HG02943 (cell line): ENCODE results near the gene L3MBTL3.

Source experiments
- ATAC-seq: cut with Tn5 transposase; IDR thresholded peaks from one replicate; pipeline ENCODE4 v1.9.1; 2021; ENCODE audit warnings: mild to moderate bottlenecking, low read depth, moderate library complexity; ENCODE audit not compliant: unreplicated experiment

Gene L3MBTL3

GRCh38 chr6:130018292-130018743 is at the start of gene L3MBTL3:
Gene L3MBTL3, plus strand, starts transcription at chr6:130018581. Its CDS starts 24,119 bp downstream, at chr6:130042700.
- peak; percentile 68 for ATAC-seq

GRCh38 chr6:129969064-129969463 is 49.3 kb upstream of the L3MBTL3 start:
- no peak for ATAC-seq

GRCh38 chr6:129976110-129976509 is 42.3 kb upstream of the L3MBTL3 start:
- ATAC-seq, result no peak

GRCh38 chr6:129978148-129978916 is 40.0 kb upstream of the L3MBTL3 start:
- ATAC-seq, result no peak

GRCh38 chr6:129980821-129981220 is 37.6 kb upstream of the L3MBTL3 start:
- no peak for ATAC-seq

GRCh38 chr6:129981598-129981997 is 36.8 kb upstream of the L3MBTL3 start:
- ATAC-seq, result no peak

- ATAC-seq, result no peak
These were observed 29.0 kb upstream of the L3MBTL3 start for GRCh38 chr6:129989396-129989795.

GRCh38 chr6:129992881-129993280 is 25.5 kb upstream of the L3MBTL3 start:
- no peak for ATAC-seq

GRCh38 chr6:129994410-129994809 is 24.0 kb upstream of the L3MBTL3 start:
- no peak for ATAC-seq

- no peak for ATAC-seq
These were observed 22.0 kb upstream of the L3MBTL3 start for GRCh38 chr6:129996387-129996786.

- ATAC-seq, result no peak
These were observed 17.6 kb upstream of the L3MBTL3 start for GRCh38 chr6:130000526-130001421.

GRCh38 chr6:130008236-130008873 is 10.0 kb upstream of the L3MBTL3 start:
- no peak for ATAC-seq

- ATAC-seq, result no peak
These were observed 9.2 kb upstream of the L3MBTL3 start for GRCh38 chr6:130009146-130009545.

GRCh38 chr6:130010387-130010786 is 8.0 kb upstream of the L3MBTL3 start:
- no peak for ATAC-seq

- no peak for ATAC-seq
These were observed 5.7 kb upstream of the L3MBTL3 start for GRCh38 chr6:130012728-130013127.

- peak; percentile 27 for ATAC-seq
These were observed 454 bp downstream of the L3MBTL3 start for GRCh38 chr6:130018744-130019325.

- peak; percentile 25 for ATAC-seq
These were observed 1.1 kb downstream of the L3MBTL3 start for GRCh38 chr6:130019326-130020072.

GRCh38 chr6:130020073-130020906 is 1.9 kb downstream of the L3MBTL3 start:
- no peak for ATAC-seq
